Stomach (tissue), 9 donors: Measurements from ENCODE around the gene MYD88. TPM values are rescaled to one million over a fixed set of nuclear protein-coding genes. Genes with fewer than 3 reads are reported as not detected.

Source experiments
- DNase-seq, 2 donors: peaks; one replicate each; pipeline versions ENCODE4 v3.0.0 to v3.0.0-alpha.2; 2013 to 2019
- H3K27ac ChIP-seq, 5 donors: fragments of 200-600 bp in 4 of 5; sonication (generic) in 4 of 5; one replicate each; pipeline ENCODE4 v1.5.1; 2013 to 2019; ENCODE audit warnings: mild to moderate bottlenecking in 1 of 5, moderate library complexity in 1 of 5
- H3K27me3 ChIP-seq, 3 donors: fragments of 200-600 bp; sonication (generic); one replicate each; pipeline ENCODE4 v1.5.1; 2017 to 2019; ENCODE audit warnings: mixed run types in 1 of 3
- H3K36me3 ChIP-seq, 4 donors: fragments of 200-600 bp; sonication (generic); 1 replicate in 3 of 4; 2 replicates in 1 of 4; pipeline ENCODE4 v1.5.1; 2016 to 2019
- H3K4me1 ChIP-seq, 4 donors: fragments of 200-600 bp; sonication (generic); one replicate each; pipeline ENCODE4 v1.5.1; 2016 to 2019
- H3K4me3 ChIP-seq, 4 donors: fragments of 200-600 bp; sonication (generic) in 3 of 4; one replicate each; pipeline ENCODE4 v1.5.1; 2016 to 2019; ENCODE audit warnings: mild to moderate bottlenecking in 1 of 4
- H3K9me3 ChIP-seq, 4 donors: fragments of 200-600 bp; sonication (generic); one replicate each; pipeline ENCODE4 v1.5.1; 2016 to 2019
- EP300 ChIP-seq: sonication (generic); formaldehyde crosslinking; IDR thresholded peaks from one replicate; pipeline ENCODE4 v1.6.1; 2017; ENCODE audit warnings: antibody characterized with exemption
- POLR2A ChIP-seq, 4 donors: fragments of 450-650 bp; IDR thresholded peaks; one replicate each; pipeline ENCODE4 v1.6.1; 2016; ENCODE audit warnings: antibody characterized with exemption in 4 of 4, control low read depth in 2 of 4, mild to moderate bottlenecking in 1 of 4, moderate library complexity in 1 of 4
- POLR2AphosphoS5 ChIP-seq, 3 donors: sonication (generic); formaldehyde crosslinking; IDR thresholded peaks; one replicate each; pipeline ENCODE4 v1.6.1; 2016; ENCODE audit warnings: antibody characterized with exemption in 3 of 3
- whole genome bisulfite sequencing, 5 donors: extraction: QIAGEN DNeasy Blood & Tissue Kit in 3 of 5; methylation state at CpG; one replicate each; pipeline versions ENCODE4 v1.1.5 to v1.1.7; 2013 to 2018; 5-methylcytosine and 5-hydroxymethylcytosine counted together
- intact Hi-C: fragments of 100-400 bp; cut with DNase I; formaldehyde crosslinking; loops from one replicate; pipeline ENCODE4 v1.15.1; 2023; ENCODE audit warnings: low total_unique reads
- polyA plus RNA-seq, 3 donors: library from polyadenylated mRNA; stranded (reverse); fragments of 200-250 nt; gene quantifications; one replicate each; pipeline ENCODE4 v1.2.3, GENCODE V29; 2013
- total RNA-seq, 5 donors: library from RNA; depleted of rRNA; stranded (reverse); fragments of >200 nt; gene quantifications; one replicate each; pipeline versions ENCODE4 v1.1.0 to v1.2.3, GENCODE V29; 2014 to 2016
- TF ChIP-seq, protein P1 (sequence below), 7 experiments: fragments of 450-650 bp in 4 of 7; fragments of 200-600 bp in 3 of 7; sonication (generic) in 3 of 7; IDR thresholded peaks; one replicate each; pipeline ENCODE4 v1.5.1; 2016 to 2019; ENCODE audit warnings: antibody characterized with exemption in 7 of 7, control low read depth in 2 of 7, mild to moderate bottlenecking in 1 of 7
- donor health status: healthy with polysubstance abuse.
- donor health status: Bipolar disorder and iron deficiency.
- donor health status: healthy.

The MYD88 gene
- total and polyA plus RNA-seq, 8 donors: 9.0 to 67.8 (median 31.9) TPM

DNA sequence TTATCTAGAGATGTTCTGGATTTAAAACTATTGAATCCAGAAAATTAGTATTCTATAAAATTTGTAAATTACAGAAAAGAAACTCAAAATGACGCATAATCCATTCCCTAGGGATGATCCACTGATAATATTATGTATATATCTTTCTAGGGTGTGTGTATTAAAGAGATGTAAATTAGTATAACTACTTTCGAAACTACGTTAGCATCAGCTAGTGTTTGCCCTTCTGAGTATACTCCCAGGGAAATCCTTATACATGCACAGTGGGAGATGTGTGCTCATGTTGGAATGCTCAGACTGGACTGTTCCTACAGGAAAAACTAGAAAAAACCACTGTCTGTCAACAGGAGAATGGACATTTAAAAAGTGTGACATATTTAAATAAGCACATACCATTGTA, 38.0 kb upstream of the MYD88 start:
- Histone ChIP-seq H3K4me3 (no peak overlapping the region), H3K36me3 (no peaks in the 10 kb centered on the region), H3K27ac (no peak overlapping the region), H3K9me3 (peaks cover 0 to 6% (median 2%) of the 10 kb centered on the region in 4 donors), H3K4me1 (no peaks in the 10 kb centered on the region), H3K27me3 (peaks cover 0 to 30% (median 0%) of the 10 kb centered on the region in 3 donors)
- 81 to 90% (median 86%) methylated on average over 3 of the region's 3 CpGs for WGBS, 5 donors
- intact Hi-C loops: no loop called here
- DNase-seq: no peak
- TF ChIP-seq POLR2A (IDR thresholded peaks at IDR 0.05) (no peak), POLR2AphosphoS5 (IDR thresholded peaks at IDR 0.05) (no peak), EP300 (no peak)
- TF ChIP-seq, protein P1, sequence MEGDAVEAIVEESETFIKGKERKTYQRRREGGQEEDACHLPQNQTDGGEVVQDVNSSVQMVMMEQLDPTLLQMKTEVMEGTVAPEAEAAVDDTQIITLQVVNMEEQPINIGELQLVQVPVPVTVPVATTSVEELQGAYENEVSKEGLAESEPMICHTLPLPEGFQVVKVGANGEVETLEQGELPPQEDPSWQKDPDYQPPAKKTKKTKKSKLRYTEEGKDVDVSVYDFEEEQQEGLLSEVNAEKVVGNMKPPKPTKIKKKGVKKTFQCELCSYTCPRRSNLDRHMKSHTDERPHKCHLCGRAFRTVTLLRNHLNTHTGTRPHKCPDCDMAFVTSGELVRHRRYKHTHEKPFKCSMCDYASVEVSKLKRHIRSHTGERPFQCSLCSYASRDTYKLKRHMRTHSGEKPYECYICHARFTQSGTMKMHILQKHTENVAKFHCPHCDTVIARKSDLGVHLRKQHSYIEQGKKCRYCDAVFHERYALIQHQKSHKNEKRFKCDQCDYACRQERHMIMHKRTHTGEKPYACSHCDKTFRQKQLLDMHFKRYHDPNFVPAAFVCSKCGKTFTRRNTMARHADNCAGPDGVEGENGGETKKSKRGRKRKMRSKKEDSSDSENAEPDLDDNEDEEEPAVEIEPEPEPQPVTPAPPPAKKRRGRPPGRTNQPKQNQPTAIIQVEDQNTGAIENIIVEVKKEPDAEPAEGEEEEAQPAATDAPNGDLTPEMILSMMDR (IDR thresholded peaks at IDR 0.05): no peak

DNA sequence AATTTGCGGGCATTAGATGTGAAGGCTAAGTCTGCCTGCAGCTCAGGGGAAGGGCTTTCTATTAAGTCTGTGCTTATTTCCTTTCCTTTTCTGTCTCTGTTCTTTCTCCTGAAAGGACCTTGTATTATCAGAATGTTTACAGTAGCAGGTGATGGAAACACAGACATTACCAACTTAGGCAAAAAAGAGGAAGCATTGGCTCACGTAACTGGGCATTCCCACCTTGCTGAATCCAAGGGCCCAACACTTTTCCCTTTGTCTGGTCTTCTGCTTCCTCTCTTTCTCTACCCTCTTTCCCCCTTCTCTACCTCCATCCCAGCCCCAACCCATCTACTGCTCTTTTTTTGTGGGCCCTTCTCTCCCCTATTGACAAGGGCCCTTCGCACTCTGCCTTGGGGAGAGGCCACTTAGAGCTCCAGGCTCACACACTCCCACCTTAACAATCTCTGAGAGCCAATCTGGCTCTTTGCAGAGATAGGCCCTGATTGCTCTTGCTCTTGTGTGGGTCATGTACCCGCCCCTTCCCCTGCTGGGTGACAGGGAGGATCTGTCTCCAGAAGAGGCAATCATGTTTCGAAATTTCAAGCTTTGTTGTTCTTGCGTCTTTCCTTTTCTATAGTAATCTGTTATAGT, 36.5 kb upstream of the MYD88 start:
- no peaks in the 10 kb centered on the region for H3K36me3 ChIP-seq
- 86 to 90% (median 89%) methylated on average over 6 of the region's 6 CpGs for WGBS, 5 donors
- H3K27me3 ChIP-seq: peaks cover 0 to 26% (median 0%) of the 10 kb centered on the region in 3 donors
- DNase-seq: no peak
- no peak for TF ChIP-seq EP300
- TF ChIP-seq, protein P1 (IDR thresholded peaks at IDR 0.05): no peak
- no peak for TF ChIP-seq POLR2A (IDR thresholded peaks at IDR 0.05)
- TF ChIP-seq POLR2AphosphoS5 (IDR thresholded peaks at IDR 0.05): no peak
- H3K27ac ChIP-seq: no peak overlapping the region
- no peak overlapping the region for H3K4me3 ChIP-seq
- intact Hi-C loops: no loop called here
- H3K4me1 ChIP-seq: no peaks in the 10 kb centered on the region
- H3K9me3 ChIP-seq: peaks cover 0 to 10% (median 3%) of the 10 kb centered on the region in 4 donors

DNA sequence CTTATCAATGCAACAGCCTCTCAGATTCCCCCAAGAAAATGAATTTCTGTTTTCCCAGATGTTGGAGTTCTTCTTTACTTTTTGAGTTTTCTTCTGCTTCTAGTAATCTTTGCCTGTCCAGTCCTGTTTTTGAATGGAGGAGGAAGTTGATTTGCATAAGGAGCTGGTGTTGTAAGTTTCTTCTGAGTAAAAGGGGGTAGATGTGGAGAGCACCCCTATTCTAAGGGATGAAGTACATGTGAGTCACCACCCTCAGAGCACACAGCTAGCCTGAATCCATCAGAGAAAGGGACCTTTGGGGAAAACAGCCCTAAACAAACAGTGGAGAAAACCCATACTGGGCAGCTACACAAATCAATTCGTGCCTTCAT, 36.0 kb upstream of the MYD88 start:
- Histone ChIP-seq H3K36me3 (no peaks in the 10 kb centered on the region), H3K27me3 (peaks cover 0 to 26% (median 0%) of the 10 kb centered on the region in 3 donors), H3K27ac (no peak overlapping the region), H3K9me3 (peaks cover 0 to 10% (median 3%) of the 10 kb centered on the region in 4 donors), H3K4me1 (no peaks in the 10 kb centered on the region), H3K4me3 (no peak overlapping the region)
- WGBS, 5 donors: 52 to 67% (median 54%) methylated on average over 1 of the region's 1 CpG
- intact Hi-C loops: no loop called here
- TF ChIP-seq EP300: no peak
- no peak for TF ChIP-seq POLR2A (IDR thresholded peaks at IDR 0.05)
- no peak for DNase-seq

DNA sequence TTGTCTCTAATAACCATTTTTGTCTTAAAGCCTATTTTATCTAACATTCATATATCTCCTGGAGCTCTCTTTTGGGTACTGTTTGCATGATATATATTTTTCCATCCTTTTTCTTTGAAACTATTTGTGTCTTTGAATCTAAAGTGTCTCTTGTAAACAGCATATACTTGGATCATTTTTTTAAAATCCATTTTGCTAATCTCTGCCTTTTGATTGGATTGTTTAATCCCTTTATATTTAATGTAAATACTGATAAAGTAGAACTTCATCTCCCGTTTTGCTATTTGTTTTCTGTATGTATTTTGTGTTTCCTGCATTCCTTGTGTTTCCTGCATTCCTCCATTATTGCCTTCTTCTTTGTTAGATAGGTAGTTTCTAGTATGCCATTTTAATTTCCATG, 32.9 kb upstream of the MYD88 start:
- Histone ChIP-seq H3K27ac (no peak overlapping the region), H3K36me3 (no peaks in the 10 kb centered on the region), H3K4me1 (peaks cover 0 to 7% (median 0%) of the 10 kb centered on the region in 4 donors), H3K4me3 (no peak overlapping the region), H3K9me3 (peaks cover 0 to 10% (median 3%) of the 10 kb centered on the region in 4 donors), H3K27me3 (no peaks in the 10 kb centered on the region)
- no peak for DNase-seq
- 16 to 59% (median 31%) methylated on average over 1 of the region's 1 CpG for WGBS, 5 donors
- TF ChIP-seq POLR2AphosphoS5 (IDR thresholded peaks at IDR 0.05): no peak
- TF ChIP-seq, protein P1 (IDR thresholded peaks at IDR 0.05): no peak
- no peak for TF ChIP-seq POLR2A (IDR thresholded peaks at IDR 0.05)
- no peak for TF ChIP-seq EP300
- intact Hi-C loops: no loop called here
